22Rv1 (cell line): Measurements from ENCODE around the gene PGD.

Experiments
- CTCF ChIP-seq: fragments of 450-650 bp; IDR thresholded peaks from 2 replicates; pipeline ENCODE4 v1.5.1; 2017; ENCODE audit warnings: mild to moderate bottlenecking
- ZFX ChIP-seq: fragments of 450-650 bp; IDR thresholded peaks from 2 replicates; pipeline ENCODE4 v1.6.1; 2017; ENCODE audit warnings: antibody characterized with exemption, borderline replicate concordance

DNA sequence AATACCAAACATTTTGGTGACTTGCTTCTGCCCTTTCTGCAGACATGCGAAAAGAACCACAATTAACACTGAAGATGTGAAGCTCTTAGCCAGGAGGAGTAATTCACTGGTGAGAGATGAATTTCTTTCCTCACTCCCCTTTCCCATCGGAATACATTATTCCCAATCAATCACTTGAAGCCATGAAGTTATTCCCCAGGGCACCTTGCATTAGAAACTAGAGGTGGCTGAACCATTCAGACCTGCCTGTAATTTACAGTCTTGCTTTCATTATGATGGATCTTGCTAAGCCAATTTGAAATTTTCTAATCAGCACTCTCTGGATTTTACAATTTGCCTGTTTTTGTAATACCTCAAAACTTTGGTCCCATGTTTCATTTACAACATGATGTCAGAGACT lies 41.4 kb downstream of the PGD start:
- TF ChIP-seq CTCF (no peak), ZFX (no peak)
